CD14-positive monocyte (primary cell): ENCODE data around the gene NAXE. TPM values are rescaled to one million over a fixed set of nuclear protein-coding genes. Genes with fewer than 3 reads are reported as not detected.

ENCODE experiments used
- DNase-seq, 3 donors: peaks; one replicate each; pipeline ENCODE4 v3.0.0-alpha.2; 2011 to 2022
- H2AFZ ChIP-seq: 2 replicates; pipeline ENCODE4 v1.6.0; 2012; ENCODE audit warnings: mild to moderate bottlenecking, low read depth, low read length, inconsistent platforms; ENCODE audit not compliant: insufficient read depth, poor library complexity, severe bottlenecking
- H3K27ac ChIP-seq, 2 donors: 1 replicate in 1 of 2; 2 replicates in 1 of 2; pipeline ENCODE4 v1.5.1; 2012 to 2013; ENCODE audit warnings: low read length in 2 of 2, control low read depth in 1 of 2, inconsistent platforms in 1 of 2, low read depth in 1 of 2, mild to moderate bottlenecking in 1 of 2
- H3K27me3 ChIP-seq, 2 donors: one replicate each; pipeline versions ENCODE4 v1.6.0 to v1.6.1; 2011 to 2013; ENCODE audit warnings: low read length in 2 of 2; ENCODE audit not compliant: control insufficient read depth in 2 of 2, insufficient read depth in 2 of 2
- H3K36me3 ChIP-seq, 2 donors: replicated peaks in 1 of 2; 1 replicate in 1 of 2; 2 replicates in 1 of 2; pipeline versions ENCODE4 v1.5.1 to v1.6.1; 2012 to 2013; ENCODE audit warnings: low read length in 2 of 2, control low read depth in 1 of 2, inconsistent platforms in 1 of 2, mild to moderate bottlenecking in 1 of 2; ENCODE audit not compliant: insufficient read depth in 2 of 2, control insufficient read depth in 1 of 2
- H3K4me1 ChIP-seq, 2 donors: 1 replicate in 1 of 2; 2 replicates in 1 of 2; pipeline versions ENCODE4 v1.5.1 to v1.6.1; 2012 to 2013; ENCODE audit warnings: low read length in 2 of 2, control low read depth in 1 of 2, inconsistent platforms in 1 of 2, mild to moderate bottlenecking in 1 of 2, moderate library complexity in 1 of 2; ENCODE audit not compliant: insufficient read depth in 2 of 2, control insufficient read depth in 1 of 2
- H3K4me2 ChIP-seq: replicated peaks from 2 replicates; pipeline ENCODE3; 2012; ENCODE audit warnings: low read length, moderate library complexity, mild to moderate bottlenecking; ENCODE audit not compliant: poor library complexity, severe bottlenecking; ENCODE audit errors: extremely low read depth
- H3K4me3 ChIP-seq, 3 experiments: fragments of 200-600 bp in 1 of 3; sonication (generic) in 1 of 3; replicated peaks in 1 of 3; 1 replicate in 2 of 3; 2 replicates in 1 of 3; pipeline ENCODE4 v1.5.1; 2011 to 2013; ENCODE audit warnings: low read length in 3 of 3, mild to moderate bottlenecking in 3 of 3, control low read depth in 2 of 3, low read depth in 2 of 3, inconsistent platforms in 1 of 3, moderate library complexity in 1 of 3
- H3K79me2 ChIP-seq: 2 replicates; pipeline ENCODE4 v1.6.0; 2012; ENCODE audit warnings: mild to moderate bottlenecking, control low read depth, inconsistent platforms, low read length, moderate library complexity; ENCODE audit not compliant: insufficient read depth
- H3K9ac ChIP-seq: 2 replicates; pipeline ENCODE4 v1.6.0; 2017; ENCODE audit warnings: low read length, mild to moderate bottlenecking; ENCODE audit not compliant: insufficient read depth, poor library complexity, severe bottlenecking
- H3K9me3 ChIP-seq, 2 donors: replicated peaks in 1 of 2; 1 replicate in 1 of 2; 2 replicates in 1 of 2; pipeline versions ENCODE4 v1.5.1 to v1.6.1; 2012 to 2013; ENCODE audit warnings: low read length in 2 of 2, control low read depth in 1 of 2; ENCODE audit not compliant: control insufficient read depth in 1 of 2, insufficient read depth in 1 of 2
- H4K20me1 ChIP-seq: 2 replicates; pipeline ENCODE4 v1.6.0; 2012; ENCODE audit warnings: mild to moderate bottlenecking, low read length, control low read depth, moderate library complexity; ENCODE audit not compliant: insufficient read depth
- H3K27ac Mint-ChIP-seq, 7 donors: one replicate each; pipeline ENCODE4 v1.8.0; 2020; ENCODE audit warnings: mild to moderate bottlenecking in 7 of 7, mixed read lengths in 7 of 7, moderate library complexity in 6 of 7, inconsistent platforms in 2 of 7
- H3K27me3 Mint-ChIP-seq, 3 donors: one replicate each; pipeline ENCODE4 v1.8.0; 2021 to 2022; ENCODE audit warnings: low read depth in 3 of 3, mild to moderate bottlenecking in 3 of 3, mixed read lengths in 3 of 3, moderate library complexity in 3 of 3, inconsistent platforms in 1 of 3
- H3K36me3 Mint-ChIP-seq, 2 donors: one replicate each; pipeline ENCODE4 v1.8.0; 2020; ENCODE audit warnings: mixed read lengths in 2 of 2, inconsistent platforms in 1 of 2, mild to moderate bottlenecking in 1 of 2
- H3K4me1 Mint-ChIP-seq: one replicate; pipeline ENCODE4 v1.8.0; 2020; ENCODE audit warnings: mild to moderate bottlenecking, mixed read lengths
- H3K4me3 Mint-ChIP-seq, 2 donors: one replicate each; pipeline ENCODE4 v1.8.0; 2020; ENCODE audit warnings: mild to moderate bottlenecking in 2 of 2, mixed read lengths in 2 of 2, moderate library complexity in 1 of 2
- H3K9me3 Mint-ChIP-seq, 7 donors: one replicate each; pipeline ENCODE4 v1.8.0; 2020 to 2022; ENCODE audit warnings: mixed read lengths in 7 of 7, mild to moderate bottlenecking in 6 of 7, moderate library complexity in 6 of 7, inconsistent platforms in 2 of 7
- CTCF ChIP-seq: fragments of 200-600 bp; IDR thresholded peaks from one replicate; pipeline ENCODE4 v1.8.0; 2022; ENCODE audit warnings: antibody characterized with exemption, mild to moderate bottlenecking
- WGBS: methylation state at CpG from one replicate; pipeline ENCODE4 v1.1.5; 2013; ENCODE audit warnings: missing lambda C conversion rate; ENCODE audit not compliant: insufficient coverage; 5-methylcytosine and 5-hydroxymethylcytosine counted together
- intact Hi-C, 2 donors: fragments of 100-400 bp; cut with micrococcal nuclease; formaldehyde crosslinking; loops; one replicate each; pipeline versions ENCODE4 v1.15.0 to v1.15.1; 2023
- polyA plus RNA-seq, 3 donors: library from polyadenylated mRNA; depleted of rRNA in 1 of 3; unstranded in 2 of 3; stranded (reverse) in 1 of 3; fragments of 300-500 nt in 2 of 3; fragments of >200 nt in 1 of 3; fragmentation: Illumina TruSeq in 2 of 3; gene quantifications; 1 replicate in 2 of 3; 2 replicates in 1 of 3; pipeline ENCODE4 v1.2.3, GENCODE V29; 2012 to 2021

Gene NAXE
- polyA plus RNA-seq, 3 donors = 23.7 to 81.7 (median 54.9) TPM

GRCh38 chr1:156583821-156584622, 7.6 kb upstream of the NAXE start:
- no peak overlapping the region for H3K4me3 ChIP-seq
- Mint-ChIP-seq H3K27me3 (peaks cover 0 to 3% (median 2%) of the 10 kb centered on the region in 3 donors), H3K4me1 (peaks cover 28% of the 10 kb centered on the region), H3K4me3 (no peak overlapping the region), H3K27ac (no peak overlapping the region), H3K36me3 (no peaks in the 10 kb centered on the region), H3K9me3 (no peaks in the 10 kb centered on the region)
- peak overlapping the region; percentile 35 for H2AFZ ChIP-seq
- peak; percentile 96 for TF ChIP-seq CTCF
- no peak overlapping the region for H3K4me2 ChIP-seq
- DNase-seq = peak; percentile 67 to 79 (median 78)
- H3K4me1 ChIP-seq = peaks cover 16 to 20% of the 10 kb centered on the region in 2 donors
- H3K27me3 ChIP-seq = no peaks in the 10 kb centered on the region
- WGBS = 70% methylated on average over 10 of the region's 20 CpGs
- intact Hi-C loops = loop anchor here in 1 of 2 donors (2.0 to 5.0 kb wide), 2 partner anchors 25 to 42 kb away; no protein-coding TSS in a partner anchor
- H3K9ac ChIP-seq = no peak overlapping the region
- no peaks in the 10 kb centered on the region for H3K9me3 ChIP-seq
- H3K36me3 ChIP-seq = no peaks in the 10 kb centered on the region
- no peaks in the 10 kb centered on the region for H4K20me1 ChIP-seq
- H3K27ac ChIP-seq = no peak overlapping the region
- H3K79me2 ChIP-seq = no peaks in the 10 kb centered on the region

- DNase-seq = no peak
- Mint-ChIP-seq H3K27ac (peak overlapping the region in 1 of 7 donors; percentile 16), H3K36me3 (no peaks in the 10 kb centered on the region), H3K9me3 (no peaks in the 10 kb centered on the region), H3K27me3 (peaks cover 0 to 3% (median 2%) of the 10 kb centered on the region in 3 donors), H3K4me1 (peaks cover 28% of the 10 kb centered on the region), H3K4me3 (no peak overlapping the region)
- no peaks in the 10 kb centered on the region for H4K20me1 ChIP-seq
- H3K9ac ChIP-seq = no peak overlapping the region
- H3K36me3 ChIP-seq = no peaks in the 10 kb centered on the region
- no peaks in the 10 kb centered on the region for H3K79me2 ChIP-seq
- H3K4me3 ChIP-seq = no peak overlapping the region
- intact Hi-C loops = loop anchor here in 1 of 2 donors (2.0 to 5.0 kb wide), 2 partner anchors 24 to 43 kb away; no protein-coding TSS in a partner anchor
- no peak overlapping the region for H2AFZ ChIP-seq
- H3K27me3 ChIP-seq = no peaks in the 10 kb centered on the region
- 93% methylated on average over 8 of the region's 11 CpGs for WGBS
- TF ChIP-seq CTCF = no peak
- no peaks in the 10 kb centered on the region for H3K9me3 ChIP-seq
- no peak overlapping the region for H3K4me2 ChIP-seq
- H3K4me1 ChIP-seq = peaks cover 16 to 20% of the 10 kb centered on the region in 2 donors
- H3K27ac ChIP-seq = no peak overlapping the region
These were observed 6.8 kb upstream of the NAXE start for GRCh38 chr1:156584813-156585212.
